AG04449 (cell line): ENCODE measurements around the gene JTB.
A peak's percentile ranks its signal among the peaks of the same experiment; 100 is the strongest.

Experiments
- CTCF ChIA-PET: fragments of 350-600 bp; formaldehyde crosslinking; extraction: SDS; loops from one replicate; lab custom pipeline; 2021; ENCODE audit warnings: antibody characterized with exemption; lab: Yijun Ruan, JAX
- POLR2A ChIA-PET: fragments of 400-600, 350-600 bp; formaldehyde crosslinking; extraction: SDS; loops from one replicate; lab custom pipeline; 2020; ENCODE audit warnings: antibody characterized with exemption, inconsistent platforms; lab: Yijun Ruan, JAX
- DNase-seq: peaks from one replicate; pipeline ENCODE4 v3.0.0-alpha.2; 2010; ENCODE audit warnings: low read depth, low spot score
- H3K4me3 ChIP-seq: 2 replicates; pipeline ENCODE4 v1.5.1; 2011; ENCODE audit warnings: low read depth, mild to moderate bottlenecking, control low read depth, low read length
- TF ChIP-seq, protein P1 (sequence below): IDR thresholded peaks from one replicate; pipeline ENCODE4 v1.5.1; 2011; ENCODE audit warnings: mild to moderate bottlenecking, moderate library complexity, low read length, control low read depth, inconsistent platforms; ENCODE audit not compliant: insufficient read depth; ENCODE audit errors: missing control alignments

Gene JTB

DNA sequence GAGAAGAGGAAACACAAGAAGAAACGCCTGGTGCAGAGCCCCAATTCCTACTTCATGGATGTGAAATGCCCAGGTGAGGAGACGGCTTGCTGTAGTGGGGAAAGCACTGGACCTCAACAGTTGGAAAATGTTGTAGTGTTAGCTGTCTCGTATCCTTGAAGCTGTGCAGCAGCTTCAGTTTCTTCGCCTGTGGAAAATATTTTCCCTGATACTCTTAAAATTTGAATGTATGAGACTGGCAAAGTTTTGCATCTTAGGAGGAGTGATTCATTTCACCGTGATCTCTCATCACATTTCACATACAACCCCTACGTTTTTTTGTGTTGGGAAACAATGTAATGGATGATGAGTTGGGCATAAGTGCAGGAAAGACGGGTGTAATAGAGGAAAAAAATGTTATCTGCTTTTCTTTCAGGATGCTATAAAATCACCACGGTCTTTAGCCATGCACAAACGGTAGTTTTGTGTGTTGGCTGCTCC lies 13.7 kb upstream of the JTB start:
- peak overlapping the region; percentile 69 for H3K4me3 ChIP-seq
- CTCF ChIA-PET: interaction anchor here (0.7 to 2.5 kb wide), 4 partner anchors 10 to 315 kb away, joined by 3 to 10 read pairs (median 3); no protein-coding TSS in a partner anchor
- no peak for DNase-seq
- TF ChIP-seq, protein P1, sequence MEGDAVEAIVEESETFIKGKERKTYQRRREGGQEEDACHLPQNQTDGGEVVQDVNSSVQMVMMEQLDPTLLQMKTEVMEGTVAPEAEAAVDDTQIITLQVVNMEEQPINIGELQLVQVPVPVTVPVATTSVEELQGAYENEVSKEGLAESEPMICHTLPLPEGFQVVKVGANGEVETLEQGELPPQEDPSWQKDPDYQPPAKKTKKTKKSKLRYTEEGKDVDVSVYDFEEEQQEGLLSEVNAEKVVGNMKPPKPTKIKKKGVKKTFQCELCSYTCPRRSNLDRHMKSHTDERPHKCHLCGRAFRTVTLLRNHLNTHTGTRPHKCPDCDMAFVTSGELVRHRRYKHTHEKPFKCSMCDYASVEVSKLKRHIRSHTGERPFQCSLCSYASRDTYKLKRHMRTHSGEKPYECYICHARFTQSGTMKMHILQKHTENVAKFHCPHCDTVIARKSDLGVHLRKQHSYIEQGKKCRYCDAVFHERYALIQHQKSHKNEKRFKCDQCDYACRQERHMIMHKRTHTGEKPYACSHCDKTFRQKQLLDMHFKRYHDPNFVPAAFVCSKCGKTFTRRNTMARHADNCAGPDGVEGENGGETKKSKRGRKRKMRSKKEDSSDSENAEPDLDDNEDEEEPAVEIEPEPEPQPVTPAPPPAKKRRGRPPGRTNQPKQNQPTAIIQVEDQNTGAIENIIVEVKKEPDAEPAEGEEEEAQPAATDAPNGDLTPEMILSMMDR: no peak
- POLR2A ChIA-PET: interaction anchor here (0.9 to 2.8 kb wide), 13 partner anchors 8 to 446 kb away, joined by 3 to 42 read pairs (median 9); partner anchors contain the start of genes CREB3L4, DENND4B, JTB and SLC39A1

DNA sequence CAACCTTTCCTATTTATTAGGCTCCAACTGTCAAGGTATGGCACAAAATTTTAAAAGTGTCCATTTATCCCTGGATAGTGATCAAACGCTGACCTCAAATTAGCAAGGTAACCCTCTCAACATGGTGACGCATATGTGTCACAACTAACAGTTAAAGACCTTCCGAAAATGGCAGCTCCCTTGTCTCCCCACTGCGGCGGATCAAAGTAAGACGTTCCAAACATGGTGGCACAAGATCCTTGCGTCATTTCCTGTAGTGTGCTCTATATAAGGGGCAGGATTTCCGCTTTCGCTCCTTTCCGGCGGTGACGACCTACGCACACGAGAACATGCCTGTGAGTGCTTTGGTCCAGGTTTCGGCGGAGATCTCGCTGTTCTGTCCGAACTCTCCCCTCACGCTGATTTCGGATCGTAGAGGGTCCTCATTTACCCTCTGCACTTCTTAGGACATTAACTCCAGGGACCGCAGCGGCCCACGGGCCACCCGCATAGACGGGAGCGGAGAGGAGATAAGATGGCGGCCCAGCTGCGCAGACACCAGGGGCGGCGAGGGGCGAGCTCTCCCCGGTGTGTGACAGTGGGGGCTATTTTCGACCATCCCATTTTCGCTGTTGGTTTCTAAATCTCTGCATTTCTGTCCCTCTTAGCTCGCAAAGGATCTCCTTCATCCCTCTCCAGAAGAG lies 13.1 kb upstream of the JTB start, which contains the start of gene RPS27:
Gene RPS27, plus strand, starts transcription at position 295 of the 683 bp plus-strand sequence. Its CDS starts 35 bp downstream, at position 330.
- peak within 1 kb of the TSS; percentile 69 for H3K4me3 ChIP-seq
- TF ChIP-seq, protein P1: no peak
- POLR2A ChIA-PET: interaction anchor here (0.6 to 2.8 kb wide), 29 partner anchors 9 to 363 kb away, joined by 3 to 42 read pairs (median 4); partner anchors contain the start of genes CREB3L4, CRTC2, DENND4B and ILF2
- DNase-seq: peak; percentile 88
- CTCF ChIA-PET: interaction anchor here (0.6 to 2.5 kb wide), 7 partner anchors 10 to 314 kb away, joined by 3 to 10 read pairs (median 3); partner anchors contain the start of gene DENND4B

DNA sequence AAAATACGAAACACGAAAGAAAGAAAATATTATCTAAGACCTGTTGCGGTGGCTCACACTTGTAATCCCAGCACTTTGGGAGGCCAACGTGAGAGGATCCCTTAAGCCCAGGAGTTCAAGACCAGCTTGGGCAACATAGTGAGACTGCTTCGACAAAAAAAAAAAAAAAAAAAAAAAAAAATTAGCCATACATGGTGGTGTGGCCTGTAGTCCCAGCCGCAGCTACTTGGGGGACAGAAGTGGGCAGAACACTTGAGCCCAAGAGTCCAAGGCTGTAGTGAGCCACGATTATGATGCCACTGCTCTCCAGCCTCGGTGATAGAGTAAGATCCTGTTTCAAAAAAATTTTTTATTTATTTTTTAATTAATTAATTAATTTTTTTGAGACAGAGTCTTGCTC lies 10.1 kb upstream of the JTB start:
- DNase-seq: no peak
- CTCF ChIA-PET: interaction anchor here (0.7 to 6.3 kb wide), 35 partner anchors 7 to 636 kb away, joined by 3 to 88 read pairs (median 9); partner anchors contain the start of genes CHTOP, CREB3L4, DENND4B and JTB
- H3K4me3 ChIP-seq: no peak overlapping the region
- TF ChIP-seq, protein P1: no peak
- POLR2A ChIA-PET: interaction anchor here (0.8 to 1.3 kb wide), 2 partner anchors 27 to 29 kb away, joined by 3 read pairs; no protein-coding TSS in a partner anchor

DNA sequence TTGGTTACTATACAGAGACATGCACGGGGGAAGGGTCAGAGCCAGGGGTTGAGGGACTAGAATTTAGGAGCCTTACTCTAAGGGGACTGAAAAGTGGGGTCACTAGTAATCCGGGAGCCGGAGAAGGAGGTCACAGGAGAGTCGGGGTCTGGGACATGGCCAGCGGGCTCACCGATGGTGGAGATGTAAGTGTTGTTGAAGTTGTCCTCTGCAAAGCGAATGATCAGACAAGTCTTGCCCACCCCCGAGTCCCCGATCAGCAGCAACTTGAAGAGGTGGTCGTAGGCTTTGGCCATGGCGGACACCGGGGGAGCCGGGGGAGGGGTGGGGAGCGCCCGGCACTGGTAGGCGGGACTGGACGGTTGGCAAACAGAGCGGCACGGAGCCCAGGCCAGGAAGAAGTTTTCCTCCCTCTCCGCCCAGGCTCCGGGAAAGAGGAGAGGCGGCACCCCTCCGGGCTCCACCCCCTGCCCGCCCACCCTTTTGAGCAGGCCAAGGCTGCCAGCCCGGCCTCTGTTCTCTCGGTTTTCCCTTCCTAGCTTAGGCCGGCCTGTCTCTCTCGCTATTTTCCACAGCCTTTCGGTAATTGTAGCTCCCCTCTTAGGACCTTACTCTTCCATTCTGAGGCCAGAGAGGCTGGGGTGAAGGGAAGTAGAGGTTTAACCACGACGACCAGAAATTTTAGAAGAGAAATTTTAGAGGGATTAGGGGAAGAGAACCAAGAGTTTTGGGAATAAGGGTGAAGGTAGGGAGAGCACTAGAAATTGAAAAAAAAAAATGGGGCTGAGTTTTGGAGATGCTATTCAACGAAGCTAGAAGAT lies 8.7 kb upstream of the JTB start, which contains the start of gene RAB13:
Gene RAB13, minus strand, starts transcription at position 399 of the 821 bp plus-strand sequence. Its CDS starts 103 bp downstream, at position 296.
- CTCF ChIA-PET: interaction anchor here (0.6 to 6.3 kb wide), 63 partner anchors 9 to 634 kb away, joined by 3 to 88 read pairs (median 5); partner anchors contain the start of genes CHTOP, CREB3L4, CRTC2 and DENND4B
- POLR2A ChIA-PET: interaction anchor here (0.7 to 1.6 kb wide), 9 partner anchors 9 to 203 kb away, joined by 3 to 5 read pairs (median 4); partner anchors contain the start of genes CREB3L4, DENND4B, GATAD2B and JTB
- peak; percentile 28 for DNase-seq
- peak within 1 kb of the TSS; percentile 93 for H3K4me3 ChIP-seq
- TF ChIP-seq, protein P1: no peak

DNA sequence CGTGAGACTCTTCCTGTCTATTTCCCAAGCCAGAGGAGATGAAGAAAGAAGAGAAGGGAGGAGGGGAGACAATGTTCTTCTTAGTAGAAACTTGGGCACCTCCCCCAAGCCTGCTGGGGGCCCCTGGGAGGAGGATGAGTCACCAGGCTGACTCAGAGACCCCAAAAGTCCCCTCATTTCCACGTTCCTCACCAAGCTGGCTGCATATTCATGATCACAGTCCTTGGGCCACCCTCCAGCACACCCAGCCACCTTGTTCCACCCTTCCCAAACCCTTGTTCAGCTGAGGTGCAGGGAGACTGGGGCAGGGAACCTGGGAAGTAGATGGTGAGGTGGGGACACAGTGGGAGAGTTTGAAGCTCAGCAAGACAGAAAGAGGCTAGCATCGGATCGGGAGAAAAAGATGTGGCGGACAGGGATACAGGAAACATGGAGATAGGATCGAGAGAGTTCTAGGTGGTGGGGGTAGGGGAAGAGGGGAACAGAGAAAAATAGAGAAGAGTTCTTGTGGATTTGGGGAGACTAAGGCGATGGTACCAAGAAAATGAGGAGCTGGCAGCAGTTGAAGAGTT lies 8.0 kb upstream of the JTB start:
- peak; percentile 23 for DNase-seq
- ChIA-PET CTCF (interaction anchor here (0.8 to 6.3 kb wide), 22 partner anchors 9 to 373 kb away, joined by 3 to 88 read pairs (median 12); partner anchors contain the start of genes CREB3L4, DENND4B, ILF2 and JTB), POLR2A (interaction anchor here (0.7 to 1.6 kb wide), 7 partner anchors 8 to 202 kb away, joined by 3 to 5 read pairs (median 4); partner anchors contain the start of genes CREB3L4, DENND4B, GATAD2B and JTB)
- H3K4me3 ChIP-seq: peak overlapping the region; percentile 93
- TF ChIP-seq, protein P1: no peak
